ENCODE data around the gene SLC35E4. TPM values are rescaled to one million over a fixed set of nuclear protein-coding genes. Genes with fewer than 3 reads are reported as not detected.

The SLC35E4 gene
- total RNA-seq, 1 donor from 2014 or later: 2.6 TPM

DNA sequence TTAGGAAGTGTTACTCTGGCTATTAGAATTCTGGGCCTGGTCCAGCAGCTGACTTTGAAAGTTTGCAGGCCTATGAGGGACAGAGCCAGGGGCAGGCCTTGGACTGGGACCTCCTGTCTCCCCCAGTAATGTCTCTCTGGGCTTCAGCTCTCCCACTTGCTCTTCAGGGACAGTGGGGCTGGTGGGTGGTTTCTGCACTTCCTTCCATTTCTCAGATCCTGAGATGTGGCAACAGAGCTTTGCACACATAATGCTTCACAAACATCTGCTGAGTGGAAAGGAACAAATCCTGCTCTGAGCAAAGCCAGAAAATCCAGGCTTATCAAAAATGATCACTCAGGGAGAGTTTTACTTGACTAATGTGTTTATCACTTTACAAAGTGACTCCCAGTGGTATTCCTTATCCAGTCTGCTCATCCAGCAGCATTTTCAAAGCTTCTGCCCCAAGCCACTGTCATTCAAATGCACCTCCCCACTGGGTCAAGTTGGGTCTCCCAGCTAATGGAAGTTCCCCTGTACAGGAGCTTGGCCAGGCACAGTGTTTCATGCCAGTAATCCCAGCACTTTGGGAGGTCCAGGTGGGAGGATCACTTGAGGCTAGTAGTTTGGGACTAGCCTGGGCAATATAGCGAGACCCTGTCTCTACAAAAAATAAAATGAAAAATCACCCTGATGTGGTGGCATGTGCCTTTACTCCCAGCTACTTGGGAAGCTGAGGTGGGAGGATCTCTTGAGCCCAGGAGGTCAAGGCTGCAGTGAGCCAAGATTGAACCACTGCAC, 45.6 kb downstream of the SLC35E4 start:
- Mint-ChIP-seq H3K9me3 (ENCODE audit: low read depth) (no peaks in the 10 kb centered on the region), H3K4me3 (ENCODE audit: low read depth) (no peak overlapping the region), H3K4me1 (ENCODE audit: low read depth) (peaks cover 28% of the 10 kb centered on the region), H3K27ac (no peak overlapping the region), H3K27me3 (peaks cover 7% of the 10 kb centered on the region), H3K36me3 (ENCODE audit: insufficient read depth) (no peaks in the 10 kb centered on the region)
- TF ChIP-seq, protein P1, sequence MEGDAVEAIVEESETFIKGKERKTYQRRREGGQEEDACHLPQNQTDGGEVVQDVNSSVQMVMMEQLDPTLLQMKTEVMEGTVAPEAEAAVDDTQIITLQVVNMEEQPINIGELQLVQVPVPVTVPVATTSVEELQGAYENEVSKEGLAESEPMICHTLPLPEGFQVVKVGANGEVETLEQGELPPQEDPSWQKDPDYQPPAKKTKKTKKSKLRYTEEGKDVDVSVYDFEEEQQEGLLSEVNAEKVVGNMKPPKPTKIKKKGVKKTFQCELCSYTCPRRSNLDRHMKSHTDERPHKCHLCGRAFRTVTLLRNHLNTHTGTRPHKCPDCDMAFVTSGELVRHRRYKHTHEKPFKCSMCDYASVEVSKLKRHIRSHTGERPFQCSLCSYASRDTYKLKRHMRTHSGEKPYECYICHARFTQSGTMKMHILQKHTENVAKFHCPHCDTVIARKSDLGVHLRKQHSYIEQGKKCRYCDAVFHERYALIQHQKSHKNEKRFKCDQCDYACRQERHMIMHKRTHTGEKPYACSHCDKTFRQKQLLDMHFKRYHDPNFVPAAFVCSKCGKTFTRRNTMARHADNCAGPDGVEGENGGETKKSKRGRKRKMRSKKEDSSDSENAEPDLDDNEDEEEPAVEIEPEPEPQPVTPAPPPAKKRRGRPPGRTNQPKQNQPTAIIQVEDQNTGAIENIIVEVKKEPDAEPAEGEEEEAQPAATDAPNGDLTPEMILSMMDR (IDR thresholded peaks at IDR 0.05; ENCODE audit: unreplicated experiment): no peak
- DNase-seq (ENCODE audit: low spot score, unreplicated experiment): no peak

DNA sequence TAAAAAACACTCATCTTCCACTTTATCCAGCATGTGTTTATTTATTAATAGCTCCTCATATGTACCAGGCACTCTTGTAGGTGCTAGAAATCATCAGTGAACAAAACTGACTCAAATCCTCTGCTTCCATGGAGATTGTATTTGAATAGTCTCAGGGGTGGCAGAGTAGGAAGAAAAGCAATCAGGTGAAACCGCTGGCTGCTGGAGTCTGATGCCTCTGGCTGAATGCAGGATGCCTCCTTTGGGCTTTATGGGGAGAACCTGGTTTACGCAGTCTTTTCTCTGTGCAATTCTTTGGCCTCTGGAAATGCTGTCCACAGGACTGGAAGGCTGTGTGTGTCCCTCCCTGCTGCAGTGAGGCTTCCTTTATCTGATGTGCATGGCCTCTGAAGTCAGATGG, 46.2 kb downstream of the SLC35E4 start:
- Mint-ChIP-seq H3K4me3 (ENCODE audit: low read depth) (no peak overlapping the region), H3K27ac (no peak overlapping the region), H3K4me1 (ENCODE audit: low read depth) (peaks cover 24% of the 10 kb centered on the region), H3K27me3 (peaks cover 2% of the 10 kb centered on the region), H3K9me3 (ENCODE audit: low read depth) (no peaks in the 10 kb centered on the region), H3K36me3 (ENCODE audit: insufficient read depth) (no peaks in the 10 kb centered on the region)
- TF ChIP-seq, protein P1 (IDR thresholded peaks at IDR 0.05; ENCODE audit: unreplicated experiment): no peak
- no peak for DNase-seq (ENCODE audit: low spot score, unreplicated experiment)

DNA sequence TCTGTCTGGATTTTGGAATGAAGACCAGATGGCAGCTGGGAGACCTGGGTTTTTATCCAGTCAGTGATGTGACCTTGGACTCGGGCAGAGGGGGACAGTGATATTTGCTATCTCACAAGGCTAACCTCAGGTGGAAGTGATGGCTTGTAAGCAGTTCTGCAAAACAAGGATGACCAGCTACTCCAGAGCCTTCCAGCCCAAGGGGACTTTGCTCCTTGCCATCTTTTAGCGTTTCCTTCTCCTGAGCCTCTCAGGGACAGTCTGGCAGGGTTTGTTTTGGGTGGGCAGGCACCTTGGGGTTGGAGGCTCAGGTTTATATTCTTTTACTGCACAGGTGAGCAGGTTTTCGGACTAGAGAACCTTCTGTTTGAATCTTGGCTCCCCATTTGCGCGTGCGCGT, 49.6 kb downstream of the SLC35E4 start:
- TF ChIP-seq, protein P1 (IDR thresholded peaks at IDR 0.05; ENCODE audit: unreplicated experiment): no peak
- Mint-ChIP-seq H3K27ac (peak overlapping the region; percentile 83), H3K9me3 (ENCODE audit: low read depth) (no peaks in the 10 kb centered on the region), H3K36me3 (ENCODE audit: insufficient read depth) (no peaks in the 10 kb centered on the region), H3K27me3 (no peaks in the 10 kb centered on the region), H3K4me1 (ENCODE audit: low read depth) (no peaks in the 10 kb centered on the region), H3K4me3 (ENCODE audit: low read depth) (no peak overlapping the region)
- no peak for DNase-seq (ENCODE audit: low spot score, unreplicated experiment)

DNA sequence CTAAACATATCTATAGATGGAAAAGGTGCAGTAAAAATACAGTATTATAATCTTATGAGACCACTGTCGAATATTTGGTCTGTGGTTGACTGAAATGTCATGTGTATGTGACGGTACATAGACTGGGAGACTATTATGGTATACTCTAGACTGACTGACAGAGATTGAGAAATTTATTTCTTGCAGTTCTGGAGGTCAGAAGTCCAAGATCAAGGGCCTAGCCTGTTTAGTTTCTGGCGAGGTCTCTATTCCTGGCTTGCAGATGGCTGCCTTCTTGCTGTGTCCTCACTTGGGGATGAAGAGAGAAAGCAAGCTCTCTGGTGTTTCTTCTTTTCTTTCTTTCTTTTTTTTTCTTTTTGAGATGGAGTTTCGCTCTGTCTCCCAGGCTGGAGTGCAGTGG, 51.8 kb downstream of the SLC35E4 start:
- Mint-ChIP-seq H3K4me3 (ENCODE audit: low read depth) (no peak overlapping the region), H3K36me3 (ENCODE audit: insufficient read depth) (no peaks in the 10 kb centered on the region), H3K27me3 (no peaks in the 10 kb centered on the region), H3K9me3 (ENCODE audit: low read depth) (no peaks in the 10 kb centered on the region), H3K4me1 (ENCODE audit: low read depth) (no peaks in the 10 kb centered on the region), H3K27ac (peak overlapping the region; percentile 4)
- TF ChIP-seq, protein P1 (IDR thresholded peaks at IDR 0.05; ENCODE audit: unreplicated experiment): no peak
- DNase-seq (ENCODE audit: low spot score, unreplicated experiment): no peak

DNA sequence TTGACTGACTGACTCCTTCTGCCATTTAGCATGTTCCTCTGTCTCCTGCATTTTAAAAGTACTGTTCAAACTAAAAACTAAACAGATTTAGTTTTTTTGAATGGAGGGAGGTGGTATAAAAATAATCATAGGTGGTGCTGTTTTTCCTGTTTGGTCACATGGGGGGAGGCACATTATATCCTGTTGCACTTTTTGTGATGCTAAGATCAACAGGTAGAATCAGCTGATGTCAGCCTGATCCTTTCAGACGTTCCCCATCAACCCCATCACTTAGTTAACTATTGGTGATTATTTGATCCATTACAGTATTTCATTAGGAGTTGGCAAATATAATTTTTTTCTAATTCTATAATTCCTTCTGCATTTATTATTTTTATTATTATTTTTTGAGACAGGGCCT, 54.0 kb downstream of the SLC35E4 start:
- TF ChIP-seq, protein P1 (IDR thresholded peaks at IDR 0.05; ENCODE audit: unreplicated experiment): no peak
- Mint-ChIP-seq H3K36me3 (ENCODE audit: insufficient read depth) (no peaks in the 10 kb centered on the region), H3K27ac (no peak overlapping the region), H3K4me3 (ENCODE audit: low read depth) (no peak overlapping the region), H3K4me1 (ENCODE audit: low read depth) (peaks cover 2% of the 10 kb centered on the region), H3K27me3 (no peaks in the 10 kb centered on the region), H3K9me3 (ENCODE audit: low read depth) (no peaks in the 10 kb centered on the region)
- DNase-seq (ENCODE audit: low spot score, unreplicated experiment): no peak

Measured in progenitor cell of endocrine pancreas (in vitro differentiated cells).